ENCODE results near the gene SLC38A10. TPM values are rescaled to one million over a fixed set of nuclear protein-coding genes. Genes with fewer than 3 reads are reported as not detected.

Gene SLC38A10
- total RNA-seq, 1 donor from 2014 or later = 26.1 TPM

DNA sequence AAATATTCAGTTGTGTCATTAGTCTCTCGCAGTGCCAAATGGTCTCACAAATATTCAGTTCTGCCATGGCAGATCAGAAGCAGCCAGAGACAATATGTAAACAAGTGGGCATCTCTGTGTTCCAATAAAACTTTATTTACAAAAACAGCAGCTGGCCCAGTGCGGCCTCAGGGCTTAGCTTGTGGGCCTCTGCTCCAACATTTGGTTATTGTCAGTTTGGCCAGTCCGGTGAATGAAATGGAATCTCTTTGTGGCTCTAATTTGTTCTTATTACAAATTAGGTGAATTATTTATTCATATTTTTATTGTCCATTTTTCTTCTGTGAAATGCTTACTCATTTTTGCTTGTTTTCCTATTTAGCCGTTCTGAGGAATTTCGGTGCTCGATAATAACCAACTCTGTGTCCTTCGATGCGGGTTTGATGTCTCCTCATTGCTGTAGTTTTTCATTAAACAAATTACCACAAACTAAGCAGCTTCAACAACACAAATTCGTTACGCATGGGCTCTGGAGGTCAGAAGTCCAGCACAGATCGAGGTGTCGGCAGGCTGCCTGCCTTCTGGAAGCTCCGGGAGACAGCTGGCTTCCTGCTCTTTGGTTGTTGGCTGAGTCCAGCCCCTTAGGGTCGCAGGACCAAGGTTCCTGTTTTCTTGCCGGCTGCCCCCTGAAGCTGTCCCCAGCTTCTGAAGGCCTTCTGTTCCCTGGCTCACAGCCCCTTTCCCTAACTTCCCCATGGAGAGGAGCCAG is 4.1 kb upstream of the SLC38A10 start:
- Histone ChIP-seq H3K4me1 (ENCODE audit: control insufficient read depth in 3 of 3, insufficient read depth in 3 of 3, low read length in 3 of 3) (peaks cover 9 to 18% (median 18%) of the 10 kb centered on the region in 3 donors), H3K36me3 (ENCODE audit: control insufficient read depth in 3 of 3, insufficient read depth in 3 of 3, low read length in 3 of 3) (no peaks in the 10 kb centered on the region), H3K27ac (ENCODE audit: low read depth, low read length) (no peak overlapping the region), H3K27me3 (ENCODE audit: control insufficient read depth in 3 of 3, insufficient read depth in 3 of 3, low read length in 3 of 3) (peaks cover 0 to 3% (median 0%) of the 10 kb centered on the region in 3 donors), H3K9ac (ENCODE audit: low read depth in 1 of 3, low read length in 3 of 3) (peak overlapping the region in 1 of 3 donors; percentile 25), H3K4me3 (ENCODE audit: low read length in 3 of 3) (no peak overlapping the region), H3K9me3 (ENCODE audit: control insufficient read depth in 3 of 3, low read length in 3 of 3) (no peaks in the 10 kb centered on the region)

DNA sequence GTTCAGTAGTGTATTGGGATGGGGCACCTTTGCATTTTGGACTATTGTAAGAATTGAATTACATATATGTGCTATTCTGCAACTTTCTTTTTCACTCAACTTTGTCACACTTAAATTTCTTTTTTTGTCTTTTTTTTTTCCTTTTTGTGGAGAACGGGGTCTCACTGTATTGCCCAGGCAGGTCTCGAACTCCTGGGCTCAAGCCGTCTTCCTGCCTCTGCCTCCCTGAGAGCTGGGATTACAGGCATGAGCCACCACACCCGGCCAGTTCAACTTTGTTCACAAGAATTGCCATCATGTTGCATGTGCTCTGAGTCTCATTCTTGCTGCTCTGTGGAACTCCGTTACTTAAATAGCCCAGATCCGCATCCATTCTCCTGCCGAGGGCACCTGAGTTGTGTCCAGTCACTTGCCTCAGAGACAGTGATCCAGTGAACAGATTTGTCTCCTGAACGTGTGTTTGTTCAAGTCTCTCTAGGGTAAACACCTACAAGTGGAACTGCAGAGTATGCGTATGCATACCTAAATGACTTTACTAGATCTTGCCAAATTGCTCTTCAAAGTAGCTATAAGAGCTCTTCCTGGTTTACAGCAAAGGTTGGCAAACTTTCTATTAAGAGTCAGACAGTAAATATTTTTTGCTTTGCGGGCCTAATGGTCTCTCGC is 3.4 kb upstream of the SLC38A10 start:
- H3K27ac ChIP-seq (ENCODE audit: low read depth, low read length) = no peak overlapping the region
- no peaks in the 10 kb centered on the region for H3K9me3 ChIP-seq (ENCODE audit: control insufficient read depth in 3 of 3, low read length in 3 of 3)
- H3K36me3 ChIP-seq (ENCODE audit: control insufficient read depth in 3 of 3, insufficient read depth in 3 of 3, low read length in 3 of 3) = no peaks in the 10 kb centered on the region
- H3K4me1 ChIP-seq (ENCODE audit: control insufficient read depth in 3 of 3, insufficient read depth in 3 of 3, low read length in 3 of 3) = peaks cover 10 to 20% (median 18%) of the 10 kb centered on the region in 3 donors
- no peak overlapping the region for H3K9ac ChIP-seq (ENCODE audit: low read depth in 1 of 3, low read length in 3 of 3)
- no peak overlapping the region for H3K4me3 ChIP-seq (ENCODE audit: low read length in 3 of 3)
- peaks cover 0 to 3% (median 0%) of the 10 kb centered on the region in 3 donors for H3K27me3 ChIP-seq (ENCODE audit: control insufficient read depth in 3 of 3, insufficient read depth in 3 of 3, low read length in 3 of 3)

DNA sequence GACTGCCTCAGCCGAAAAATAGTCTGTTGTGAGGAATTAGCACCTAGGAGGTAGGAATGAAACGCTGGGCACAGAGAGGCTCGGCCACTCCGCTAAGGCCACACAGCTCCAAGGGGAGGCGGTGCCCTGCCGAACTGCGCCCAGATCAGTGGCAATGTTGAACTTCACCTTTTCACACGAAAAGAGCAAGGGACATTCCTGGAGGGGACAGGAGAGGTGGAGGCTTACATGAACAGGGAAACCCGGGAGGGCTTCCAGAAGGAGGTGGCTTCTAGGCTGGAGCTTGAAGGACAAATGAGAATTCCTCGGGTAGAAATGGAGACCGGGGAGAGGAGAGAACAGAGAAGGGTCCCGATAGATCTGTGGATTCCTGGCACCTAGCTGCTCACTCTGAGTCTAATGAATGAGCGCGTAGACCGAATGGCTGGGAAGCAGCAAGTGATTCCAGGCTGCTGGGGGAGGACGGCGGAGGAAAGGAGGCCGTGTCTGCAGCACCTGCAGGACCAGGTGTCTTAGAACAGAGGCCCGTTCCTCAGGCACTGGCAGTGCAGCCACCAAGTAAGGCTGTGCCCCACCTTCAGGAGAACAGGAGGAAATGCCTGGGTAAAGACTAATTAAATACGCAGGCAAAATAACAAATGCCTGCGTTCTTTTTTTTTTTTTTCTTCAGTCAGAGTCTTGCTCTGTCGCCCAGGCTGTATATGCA is 722 bp upstream of the SLC38A10 start:
- no peaks in the 10 kb centered on the region for H3K36me3 ChIP-seq (ENCODE audit: control insufficient read depth in 3 of 3, insufficient read depth in 3 of 3, low read length in 3 of 3)
- H3K4me1 ChIP-seq (ENCODE audit: control insufficient read depth in 3 of 3, insufficient read depth in 3 of 3, low read length in 3 of 3) = peaks cover 14 to 30% (median 19%) of the 10 kb centered on the region in 3 donors
- H3K9me3 ChIP-seq (ENCODE audit: control insufficient read depth in 3 of 3, low read length in 3 of 3) = no peaks in the 10 kb centered on the region
- H3K9ac ChIP-seq (ENCODE audit: low read depth in 1 of 3, low read length in 3 of 3) = peak overlapping the region; percentile 73 to 94 (median 93)
- peak overlapping the region; percentile 90 for H3K27ac ChIP-seq (ENCODE audit: low read depth, low read length)
- H3K4me3 ChIP-seq (ENCODE audit: low read length in 3 of 3) = peak overlapping the region; percentile 80 to 90 (median 84)
- H3K27me3 ChIP-seq (ENCODE audit: control insufficient read depth in 3 of 3, insufficient read depth in 3 of 3, low read length in 3 of 3) = peaks cover 0 to 2% (median 0%) of the 10 kb centered on the region in 3 donors

DNA sequence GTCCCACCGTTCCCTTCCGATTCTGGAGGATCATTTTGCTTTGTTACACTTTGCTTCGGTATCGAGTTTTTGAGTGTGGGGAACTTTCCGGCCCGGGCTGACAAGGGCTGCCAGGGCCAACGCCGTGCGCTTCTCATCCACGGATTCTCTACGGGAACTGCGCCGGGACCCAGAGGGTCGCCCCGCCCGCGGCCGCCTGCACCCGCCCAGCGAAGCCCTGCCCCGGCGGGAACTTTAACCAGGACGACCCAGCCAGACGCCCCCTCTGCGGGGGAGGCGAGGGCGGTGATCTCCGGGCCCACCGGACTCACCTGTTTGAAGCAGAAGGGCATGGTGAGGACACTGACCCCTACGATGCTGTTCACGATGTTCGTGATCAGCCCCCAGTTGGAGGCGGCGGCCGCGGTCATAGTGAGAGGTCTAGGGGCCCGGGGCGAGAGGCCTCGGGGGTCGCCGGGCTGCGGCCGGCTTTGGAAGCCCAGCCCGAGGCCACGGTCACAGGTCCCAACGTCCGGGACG is 536 bp downstream of the SLC38A10 start:
- Histone ChIP-seq H3K27me3 (ENCODE audit: control insufficient read depth in 3 of 3, insufficient read depth in 3 of 3, low read length in 3 of 3) (no peaks in the 10 kb centered on the region), H3K4me3 (ENCODE audit: low read length in 3 of 3) (peak overlapping the region; percentile 80 to 90 (median 84)), H3K36me3 (ENCODE audit: control insufficient read depth in 3 of 3, insufficient read depth in 3 of 3, low read length in 3 of 3) (peaks cover 0 to 8% (median 3%) of the 10 kb centered on the region in 3 donors), H3K4me1 (ENCODE audit: control insufficient read depth in 3 of 3, insufficient read depth in 3 of 3, low read length in 3 of 3) (peaks cover 14 to 30% (median 19%) of the 10 kb centered on the region in 3 donors), H3K9ac (ENCODE audit: low read depth in 1 of 3, low read length in 3 of 3) (peak overlapping the region; percentile 73 to 94 (median 93)), H3K27ac (ENCODE audit: low read depth, low read length) (peak overlapping the region; percentile 90), H3K9me3 (ENCODE audit: control insufficient read depth in 3 of 3, low read length in 3 of 3) (no peaks in the 10 kb centered on the region)

DNA sequence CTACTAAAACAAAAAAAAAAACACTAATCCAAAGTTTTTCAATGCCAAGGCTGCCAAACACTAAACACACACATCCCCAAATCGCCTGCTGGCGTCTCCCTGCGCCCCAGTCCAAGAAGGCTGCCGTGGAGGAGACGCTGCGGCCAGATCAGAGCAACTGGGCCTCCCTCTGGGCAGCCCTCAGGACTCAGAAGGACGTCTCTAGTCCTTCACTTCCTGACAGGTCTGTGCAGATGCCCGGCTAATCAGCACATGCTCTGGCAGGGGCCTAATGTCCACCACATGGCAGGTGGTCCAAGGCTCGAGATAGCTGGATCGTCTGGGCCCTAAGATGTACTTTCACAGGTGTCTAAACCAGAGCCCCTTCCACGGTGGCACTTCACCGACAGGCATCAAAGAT is 2.7 kb downstream of the SLC38A10 start:
- H3K9ac ChIP-seq (ENCODE audit: low read depth in 1 of 3, low read length in 3 of 3) = peak overlapping the region in 1 of 3 donors; percentile 45
- no peak overlapping the region for H3K27ac ChIP-seq (ENCODE audit: low read depth, low read length)
- peaks cover 11 to 19% (median 15%) of the 10 kb centered on the region in 3 donors for H3K36me3 ChIP-seq (ENCODE audit: control insufficient read depth in 3 of 3, insufficient read depth in 3 of 3, low read length in 3 of 3)
- no peaks in the 10 kb centered on the region for H3K9me3 ChIP-seq (ENCODE audit: control insufficient read depth in 3 of 3, low read length in 3 of 3)
- H3K4me1 ChIP-seq (ENCODE audit: control insufficient read depth in 3 of 3, insufficient read depth in 3 of 3, low read length in 3 of 3) = peaks cover 14 to 38% (median 22%) of the 10 kb centered on the region in 3 donors
- H3K27me3 ChIP-seq (ENCODE audit: control insufficient read depth in 3 of 3, insufficient read depth in 3 of 3, low read length in 3 of 3) = no peaks in the 10 kb centered on the region
- no peak overlapping the region for H3K4me3 ChIP-seq (ENCODE audit: low read length in 3 of 3)

DNA sequence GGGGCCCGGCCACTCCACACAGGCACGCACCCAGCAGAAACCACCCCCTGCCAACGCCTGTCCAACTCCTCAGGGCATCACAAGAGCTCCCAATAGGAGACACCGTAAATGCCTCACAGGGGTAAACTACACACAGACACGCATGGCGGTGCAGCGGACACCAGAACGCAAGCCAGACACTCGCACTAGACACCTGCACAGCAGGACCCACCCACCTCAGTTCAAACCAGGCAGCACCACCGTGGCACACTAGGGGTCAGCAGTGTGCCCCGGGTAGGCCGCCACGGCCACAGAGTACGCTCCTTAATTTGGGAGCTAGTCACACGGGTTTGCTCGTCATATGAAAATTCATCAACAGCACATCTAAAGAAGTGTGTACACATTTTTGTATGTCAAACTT is 3.4 kb downstream of the SLC38A10 start:
- Histone ChIP-seq H3K27me3 (ENCODE audit: control insufficient read depth in 3 of 3, insufficient read depth in 3 of 3, low read length in 3 of 3) (no peaks in the 10 kb centered on the region), H3K9me3 (ENCODE audit: control insufficient read depth in 3 of 3, low read length in 3 of 3) (no peaks in the 10 kb centered on the region), H3K9ac (ENCODE audit: low read depth in 1 of 3, low read length in 3 of 3) (peak overlapping the region in 1 of 3 donors; percentile 50), H3K4me1 (ENCODE audit: control insufficient read depth in 3 of 3, insufficient read depth in 3 of 3, low read length in 3 of 3) (peaks cover 18 to 46% (median 23%) of the 10 kb centered on the region in 3 donors), H3K4me3 (ENCODE audit: low read length in 3 of 3) (no peak overlapping the region), H3K27ac (ENCODE audit: low read depth, low read length) (no peak overlapping the region), H3K36me3 (ENCODE audit: control insufficient read depth in 3 of 3, insufficient read depth in 3 of 3, low read length in 3 of 3) (peaks cover 11 to 19% (median 15%) of the 10 kb centered on the region in 3 donors)

DNA sequence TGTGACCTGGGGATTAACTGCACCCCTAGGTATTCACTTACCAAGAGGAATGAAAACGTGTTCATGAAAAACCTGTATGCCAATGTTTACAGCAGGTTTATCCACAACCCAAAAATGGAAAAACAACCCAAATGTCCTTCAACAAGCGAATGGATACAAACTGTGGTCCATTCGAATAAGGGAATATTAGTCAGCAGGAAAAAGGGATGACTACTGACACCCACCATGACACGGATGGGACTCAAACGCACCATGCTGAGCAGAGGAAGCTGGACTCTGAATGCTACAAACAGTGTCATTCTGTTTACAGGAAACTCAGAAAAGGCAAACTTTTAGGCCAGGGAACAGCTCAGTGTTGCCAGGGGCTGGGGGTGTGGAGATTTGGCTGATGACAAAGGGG is 4.9 kb downstream of the SLC38A10 start:
- H3K9ac ChIP-seq (ENCODE audit: low read depth in 1 of 3, low read length in 3 of 3) = no peak overlapping the region
- H3K36me3 ChIP-seq (ENCODE audit: control insufficient read depth in 3 of 3, insufficient read depth in 3 of 3, low read length in 3 of 3) = peaks cover 11 to 19% (median 15%) of the 10 kb centered on the region in 3 donors
- H3K4me1 ChIP-seq (ENCODE audit: control insufficient read depth in 3 of 3, insufficient read depth in 3 of 3, low read length in 3 of 3) = peaks cover 21 to 47% (median 23%) of the 10 kb centered on the region in 3 donors
- H3K27ac ChIP-seq (ENCODE audit: low read depth, low read length) = no peak overlapping the region
- no peaks in the 10 kb centered on the region for H3K27me3 ChIP-seq (ENCODE audit: control insufficient read depth in 3 of 3, insufficient read depth in 3 of 3, low read length in 3 of 3)
- no peak overlapping the region for H3K4me3 ChIP-seq (ENCODE audit: low read length in 3 of 3)
- H3K9me3 ChIP-seq (ENCODE audit: control insufficient read depth in 3 of 3, low read length in 3 of 3) = no peaks in the 10 kb centered on the region

DNA sequence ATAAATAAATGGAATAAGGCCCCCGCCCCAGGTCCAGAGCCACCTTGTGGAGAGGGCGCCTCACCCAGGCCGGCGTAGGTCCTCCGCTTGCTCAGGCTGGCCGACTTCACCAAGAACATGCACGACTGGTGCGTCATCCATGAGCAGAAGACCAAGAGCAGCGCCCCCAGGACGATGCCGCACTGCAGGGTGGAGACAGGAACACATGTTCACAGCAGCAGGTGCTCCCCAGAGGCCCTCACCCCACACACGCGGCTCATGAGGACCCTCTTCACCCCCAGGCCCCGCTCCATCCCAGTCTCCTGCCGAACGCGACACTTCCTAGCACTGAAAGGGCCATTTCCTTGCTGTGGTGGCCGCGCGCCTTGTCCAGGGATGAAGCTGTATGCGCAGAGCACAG is 5.5 kb downstream of the SLC38A10 start:
- Histone ChIP-seq H3K9me3 (ENCODE audit: control insufficient read depth in 3 of 3, low read length in 3 of 3) (no peaks in the 10 kb centered on the region), H3K36me3 (ENCODE audit: control insufficient read depth in 3 of 3, insufficient read depth in 3 of 3, low read length in 3 of 3) (peaks cover 11 to 19% (median 15%) of the 10 kb centered on the region in 3 donors), H3K27me3 (ENCODE audit: control insufficient read depth in 3 of 3, insufficient read depth in 3 of 3, low read length in 3 of 3) (no peaks in the 10 kb centered on the region), H3K9ac (ENCODE audit: low read depth in 1 of 3, low read length in 3 of 3) (no peak overlapping the region), H3K4me3 (ENCODE audit: low read length in 3 of 3) (no peak overlapping the region), H3K27ac (ENCODE audit: low read depth, low read length) (no peak overlapping the region), H3K4me1 (ENCODE audit: control insufficient read depth in 3 of 3, insufficient read depth in 3 of 3, low read length in 3 of 3) (peaks cover 21 to 46% (median 23%) of the 10 kb centered on the region in 3 donors)

DNA sequence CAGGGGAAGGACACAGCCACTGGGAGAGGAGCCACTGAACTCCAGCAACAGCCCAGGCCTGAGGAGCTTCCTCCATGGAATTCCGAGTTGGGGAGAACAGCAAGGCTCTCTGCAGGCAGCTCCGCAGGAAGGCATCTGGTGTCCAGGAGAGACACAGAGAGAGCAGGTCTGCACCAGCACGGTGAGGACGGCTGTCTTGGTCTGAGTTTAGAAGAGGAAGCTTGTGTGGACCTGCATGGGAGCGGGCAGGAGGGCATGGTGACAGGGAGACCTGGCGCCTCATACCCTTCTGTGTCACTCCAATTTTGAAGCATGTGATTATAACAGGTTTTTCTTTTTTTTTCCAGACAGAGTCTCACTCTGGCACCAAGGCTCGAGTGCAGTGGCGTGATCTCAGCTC is 6.4 kb downstream of the SLC38A10 start:
- peaks cover 18 to 40% (median 20%) of the 10 kb centered on the region in 3 donors for H3K4me1 ChIP-seq (ENCODE audit: control insufficient read depth in 3 of 3, insufficient read depth in 3 of 3, low read length in 3 of 3)
- no peak overlapping the region for H3K27ac ChIP-seq (ENCODE audit: low read depth, low read length)

More for the DNA sequence above, 6.4 kb downstream of the SLC38A10 start:
- Histone ChIP-seq H3K9me3 (ENCODE audit: control insufficient read depth in 3 of 3, low read length in 3 of 3) (no peaks in the 10 kb centered on the region), H3K36me3 (ENCODE audit: control insufficient read depth in 3 of 3, insufficient read depth in 3 of 3, low read length in 3 of 3) (peaks cover 11 to 19% (median 15%) of the 10 kb centered on the region in 3 donors), H3K9ac (ENCODE audit: low read depth in 1 of 3, low read length in 3 of 3) (no peak overlapping the region), H3K27me3 (ENCODE audit: control insufficient read depth in 3 of 3, insufficient read depth in 3 of 3, low read length in 3 of 3) (no peaks in the 10 kb centered on the region), H3K4me3 (ENCODE audit: low read length in 3 of 3) (no peak overlapping the region)

Data from skeletal muscle tissue (tissue), 4 donors.